Measurements from ENCODE around the gene UNKL.

GRCh38 chr16:1330260-1330914, 84.1 kb downstream of the UNKL start:
- peak; percentile 67 for TF ChIP-seq CTCF (IDR thresholded peaks at IDR 0.05; ENCODE audit: insufficient read depth, low read length, poor library complexity, severe bottlenecking)
- no peak for TF ChIP-seq EZH2phosphoT487 (conservative IDR thresholded peaks at IDR 0.05; ENCODE audit: low read length)
